Femur (tissue), 1 donor: ENCODE measurements around the gene PKD1L1.
"Not testable (repeated sequence)": the region's sequence is repeated elsewhere in the genome, so short reads cannot be mapped to it uniquely, and the experiment has no call there.

Experiments used
- DNase-seq: peaks from one replicate; pipeline ENCODE4 v3.0.0-alpha.2; 2017

PKD1L1 gene

DNA sequence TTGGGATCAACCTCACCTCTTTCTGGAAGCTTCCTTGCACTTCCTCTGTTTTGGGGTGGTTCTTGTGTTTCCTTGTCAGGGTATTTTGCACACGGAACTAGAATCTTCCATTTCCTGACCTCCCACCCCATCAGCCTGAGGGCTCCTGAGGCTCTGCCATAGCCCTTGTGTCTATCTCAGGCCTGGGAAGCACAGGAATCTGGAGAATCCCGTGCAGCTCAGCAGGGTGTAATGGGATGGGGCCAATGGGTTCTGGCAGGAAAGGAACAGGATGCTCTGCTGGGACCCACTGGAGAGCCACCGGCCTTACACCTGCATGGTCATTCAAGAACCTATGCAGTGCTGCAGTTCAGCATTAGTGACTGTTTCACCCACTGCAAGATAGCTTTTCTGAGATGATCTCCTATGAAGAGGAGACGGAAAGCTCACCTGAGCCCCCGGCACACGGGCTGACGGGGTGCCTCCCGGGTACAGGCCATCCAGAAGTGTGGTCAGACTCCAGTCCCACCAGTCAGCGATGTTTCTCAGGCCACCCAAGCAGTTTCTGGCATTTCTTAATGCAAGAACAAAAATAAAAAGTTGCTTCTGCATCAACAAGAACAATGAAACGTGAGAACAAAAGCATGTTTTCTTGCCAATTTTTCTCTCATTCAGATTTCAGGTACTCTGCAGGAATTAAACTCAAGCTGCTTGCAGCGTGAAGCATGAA lies 133.2 kb downstream of the PKD1L1 start:
- DNase-seq: no peak

- no peak for DNase-seq
These were observed 134.5 kb downstream of the PKD1L1 start for GRCh38 chr7:47813620-47814260.

DNA sequence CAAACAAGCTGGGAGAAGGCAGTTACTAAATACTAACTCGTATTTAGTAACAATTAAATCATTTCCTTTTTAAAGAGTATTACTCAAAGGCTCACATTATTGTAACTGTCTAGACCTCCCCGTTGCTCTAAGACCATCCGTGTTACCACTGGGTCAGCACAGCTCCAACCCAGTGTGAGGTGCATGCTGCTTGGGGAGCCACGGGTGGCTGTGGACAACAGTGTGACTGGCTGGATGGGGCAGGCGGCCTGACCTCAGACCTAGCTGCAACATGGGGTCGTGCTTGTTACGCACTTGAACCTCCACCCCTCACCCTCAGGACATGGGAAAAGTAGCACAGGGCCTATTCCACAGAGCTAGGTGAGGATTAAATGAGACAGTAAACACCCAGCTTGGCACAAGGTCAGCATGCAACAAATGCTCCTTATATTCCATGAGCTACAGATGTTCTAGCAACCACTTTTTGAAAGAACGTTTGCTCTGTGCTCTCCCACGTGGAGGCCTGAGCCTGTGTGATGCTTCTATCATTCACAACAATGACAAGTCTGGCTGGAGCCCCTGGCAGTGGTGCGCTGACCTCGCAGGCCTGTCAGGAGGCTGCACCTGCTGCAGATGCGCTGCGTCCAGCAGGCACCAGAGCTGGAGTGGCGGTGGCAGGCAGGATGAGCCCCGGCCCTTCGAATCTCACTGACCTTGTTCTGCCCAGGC lies 135.7 kb downstream of the PKD1L1 start:
- DNase-seq: no peak

- DNase-seq: no peak
These were observed 136.5 kb downstream of the PKD1L1 start for GRCh38 chr7:47811632-47812380.

- no peak for DNase-seq
These were observed 138.9 kb downstream of the PKD1L1 start for GRCh38 chr7:47809387-47809786.

- DNase-seq: no peak
These were observed 139.9 kb downstream of the PKD1L1 start for GRCh38 chr7:47808321-47808720.

DNA sequence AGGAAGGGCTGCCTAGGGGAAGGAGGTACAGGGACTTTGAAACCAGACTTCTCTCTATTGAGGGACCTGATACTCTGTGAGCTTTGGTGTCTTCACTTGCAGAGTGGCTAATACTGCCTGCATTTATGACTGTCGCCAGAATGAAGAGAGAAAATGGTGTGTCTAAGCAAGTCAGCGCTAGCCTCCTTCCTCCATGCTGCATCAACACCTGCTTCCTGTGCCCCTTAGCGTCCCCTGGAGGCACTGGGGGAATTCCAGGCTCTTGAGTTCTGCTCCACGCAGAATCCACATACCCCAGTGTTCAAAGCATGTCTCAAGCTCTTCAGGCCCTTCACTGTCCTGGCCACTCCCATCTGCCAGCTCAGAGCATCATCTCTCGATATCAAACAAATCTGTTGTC lies 140.5 kb downstream of the PKD1L1 start:
- no peak for DNase-seq

GRCh38 chr7:47807126-47807525 lies 141.1 kb downstream of the PKD1L1 start:
- DNase-seq: no peak

DNA sequence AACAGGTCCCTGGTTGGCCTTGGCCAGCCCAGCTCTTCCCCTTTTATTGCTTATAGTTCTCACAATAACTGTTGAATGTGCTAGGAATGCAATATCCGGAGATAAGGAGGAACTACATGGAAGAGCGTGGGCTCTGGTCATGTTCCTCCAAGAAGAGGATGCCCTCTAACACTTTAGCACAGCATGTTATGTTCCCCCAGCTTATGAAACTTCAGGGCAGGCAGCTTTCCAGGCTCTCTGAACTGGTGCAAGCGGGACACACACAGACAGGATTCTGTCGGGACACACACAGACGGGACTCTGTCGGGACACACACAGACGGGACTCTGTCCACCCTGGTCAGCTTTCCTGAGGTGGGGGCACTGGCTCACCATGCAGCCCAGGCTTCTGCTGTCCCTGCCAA lies 141.6 kb downstream of the PKD1L1 start:
- DNase-seq: no peak

DNA sequence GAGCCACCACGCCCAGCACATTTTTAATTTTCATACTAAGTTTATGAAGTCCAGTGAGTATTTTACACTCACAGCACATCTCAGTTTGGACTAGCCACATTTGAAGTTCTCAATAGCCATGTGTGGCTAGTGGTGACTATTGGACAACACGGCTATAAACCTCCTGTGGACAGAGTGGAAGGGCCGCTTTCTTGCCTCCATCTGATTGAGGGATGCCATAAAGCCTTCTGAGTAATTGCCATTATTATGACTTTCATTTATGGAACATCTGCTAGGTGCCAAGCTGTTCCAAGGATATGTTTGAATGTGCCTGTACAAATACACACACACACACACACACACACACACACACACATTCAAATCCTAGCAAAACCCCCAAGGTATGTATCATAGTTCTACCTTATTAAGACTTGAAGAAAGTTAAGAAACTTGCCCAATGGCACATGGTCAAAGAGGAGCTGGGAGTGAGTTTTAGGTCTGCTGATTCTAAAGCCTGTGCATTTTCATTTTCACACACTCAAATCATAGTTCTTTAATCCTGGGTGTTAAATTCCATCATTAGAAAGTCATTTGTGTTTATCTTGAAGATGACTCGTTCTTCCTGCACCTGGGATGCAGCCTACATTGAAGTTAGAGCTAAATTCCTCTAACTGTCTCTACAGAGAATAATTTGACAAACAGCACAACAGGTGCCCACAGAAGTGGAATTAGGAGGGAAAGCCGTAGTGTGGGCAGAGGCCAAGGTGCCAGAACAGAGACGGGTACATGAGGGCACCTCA lies 143.3 kb downstream of the PKD1L1 start:
- no peak for DNase-seq

DNA sequence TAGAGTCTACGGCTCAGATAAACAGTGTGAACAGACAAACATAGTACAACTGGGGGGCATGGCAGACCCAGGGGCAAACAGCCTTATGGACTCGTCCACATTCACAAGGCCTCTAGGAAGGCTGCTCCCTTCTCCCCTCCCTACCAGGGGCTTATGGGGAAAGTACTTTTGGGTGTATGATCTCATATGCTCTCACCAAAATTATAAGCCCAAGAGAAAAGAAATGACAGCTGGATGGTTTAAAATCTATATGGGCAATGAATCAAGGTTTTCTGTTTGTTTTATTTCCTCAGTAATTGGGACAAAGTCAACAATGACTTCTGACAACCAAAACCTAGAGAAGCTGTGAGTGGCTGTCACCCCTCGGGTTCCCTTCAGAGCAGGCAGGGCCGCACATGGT lies 144.4 kb downstream of the PKD1L1 start:
- DNase-seq: no peak

DNA sequence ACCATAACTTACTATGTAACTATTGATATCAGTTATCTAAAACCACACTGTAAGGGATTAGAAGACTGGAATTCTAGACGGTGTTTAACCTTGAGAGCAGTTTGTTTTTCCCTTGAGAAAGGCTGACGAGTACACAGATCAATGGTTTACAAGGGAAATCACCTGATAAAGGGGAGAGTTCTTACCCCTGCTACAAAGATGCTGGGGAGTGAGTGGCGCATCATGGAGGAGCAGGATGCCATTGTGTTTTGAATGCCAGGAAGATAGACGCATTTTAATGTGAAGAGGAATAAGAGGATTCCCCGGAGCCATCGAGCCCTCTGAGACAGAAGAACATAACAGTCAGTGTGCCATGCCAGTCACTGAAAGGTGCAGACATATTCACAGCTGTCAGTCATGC lies 145.2 kb downstream of the PKD1L1 start:
- no peak for DNase-seq

- no peak for DNase-seq
These were observed 146.8 kb downstream of the PKD1L1 start for GRCh38 chr7:47801423-47801822.

DNA sequence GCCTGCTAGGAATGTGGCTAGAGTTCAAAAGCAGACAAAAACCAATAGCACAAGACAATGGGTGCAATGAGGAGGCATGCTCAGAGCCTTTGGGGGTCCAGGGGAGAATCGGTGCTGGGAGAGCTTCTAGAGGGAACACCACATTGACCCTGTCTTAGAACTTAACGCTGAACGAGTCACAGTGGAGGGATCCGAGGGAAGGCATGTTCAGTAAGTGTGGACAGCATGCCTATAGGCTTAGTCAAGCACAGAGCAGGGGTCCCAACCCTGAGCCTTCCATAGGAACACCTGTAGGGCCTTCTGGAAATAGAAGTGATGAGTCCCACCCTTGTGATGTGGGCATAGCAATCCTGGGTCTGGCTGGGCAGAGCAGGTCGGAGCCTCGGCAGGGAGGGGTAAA lies 148.7 kb downstream of the PKD1L1 start:
- no peak for DNase-seq

DNA sequence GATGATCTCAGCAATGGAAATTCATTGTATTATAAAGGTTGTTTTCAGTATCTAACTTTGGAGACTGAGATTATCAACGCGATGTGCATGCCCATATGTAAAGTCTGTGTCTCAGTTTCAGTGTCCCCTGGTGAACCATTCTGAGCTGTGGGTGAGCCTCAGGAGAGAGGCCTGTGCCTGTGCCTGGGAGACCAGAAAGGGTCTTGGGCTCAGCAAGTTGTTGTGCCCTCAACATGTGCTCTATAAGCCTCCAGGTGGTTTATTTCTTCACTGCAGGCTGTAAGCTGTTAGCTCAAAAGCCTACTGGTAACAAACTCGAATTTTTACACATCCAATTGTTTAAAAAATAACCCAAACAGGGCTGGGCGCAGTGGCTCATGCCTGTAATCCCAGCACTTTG lies 151.9 kb downstream of the PKD1L1 start:
- no peak for DNase-seq

- no peak for DNase-seq
These were observed 152.6 kb downstream of the PKD1L1 start for GRCh38 chr7:47795631-47796030.

- not testable (repeated sequence) for DNase-seq
These were observed 153.1 kb downstream of the PKD1L1 start for GRCh38 chr7:47795126-47795525.

DNA sequence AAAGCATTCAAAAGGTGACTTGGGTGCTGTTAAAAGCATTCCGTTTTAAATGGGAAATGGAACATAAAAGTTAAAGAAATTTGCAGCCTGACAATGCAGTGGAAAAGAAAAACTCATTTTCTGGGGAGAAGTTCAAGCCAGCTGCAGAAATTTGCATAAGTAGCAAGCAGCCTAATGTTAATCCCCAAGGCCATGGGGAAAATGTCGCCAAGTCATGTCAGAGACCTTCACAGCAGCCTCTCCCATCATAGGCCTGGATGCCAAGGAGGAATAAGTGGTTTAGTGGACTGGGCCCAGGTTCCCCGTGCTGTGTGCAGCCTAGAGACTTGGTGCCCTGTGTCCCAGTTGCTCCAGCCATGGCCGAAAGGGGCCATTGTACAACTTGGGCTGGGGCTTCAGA lies 154.2 kb downstream of the PKD1L1 start:
- no peak for DNase-seq

DNA sequence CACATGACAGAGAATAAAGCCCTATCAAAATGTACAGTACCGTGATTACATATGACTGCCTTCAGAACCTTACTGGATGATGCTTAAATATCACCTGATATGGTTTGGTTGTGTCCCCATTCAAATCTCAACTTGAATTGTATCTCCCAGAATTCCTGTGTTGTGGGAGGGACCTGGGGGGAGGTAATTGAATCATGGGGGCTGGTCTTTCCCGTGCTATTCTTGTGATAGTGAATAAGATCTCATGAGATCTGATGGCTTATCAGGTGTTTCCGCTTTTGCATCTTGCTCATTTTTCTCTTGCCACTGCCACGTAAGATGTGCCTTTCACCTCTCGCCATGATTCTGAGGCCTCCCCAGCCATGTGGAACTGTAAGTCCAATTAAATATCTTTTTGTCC lies 155.1 kb downstream of the PKD1L1 start:
- not testable (repeated sequence) for DNase-seq

- no peak for DNase-seq
These were observed 155.6 kb downstream of the PKD1L1 start for GRCh38 chr7:47792521-47793121.

DNA sequence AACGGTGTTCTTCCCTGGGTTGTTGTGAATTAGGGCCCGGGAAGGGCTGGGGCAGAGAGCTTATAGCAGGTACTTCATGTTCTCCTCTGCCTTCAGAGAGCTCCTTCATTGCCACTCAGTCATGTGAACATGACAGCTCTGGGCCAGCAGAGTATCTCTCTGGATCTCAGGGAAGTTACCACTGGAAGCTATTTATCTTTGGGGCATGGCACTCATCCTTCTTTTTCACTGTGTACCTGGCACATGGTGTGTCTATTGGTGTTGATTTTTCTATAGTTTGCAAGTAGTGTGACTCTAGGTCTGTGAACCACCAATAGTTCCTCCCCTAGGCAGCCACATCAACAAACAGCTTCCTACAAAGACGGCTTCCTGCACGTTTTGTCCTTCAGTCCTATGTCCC lies 156.6 kb downstream of the PKD1L1 start:
- DNase-seq: no peak

DNA sequence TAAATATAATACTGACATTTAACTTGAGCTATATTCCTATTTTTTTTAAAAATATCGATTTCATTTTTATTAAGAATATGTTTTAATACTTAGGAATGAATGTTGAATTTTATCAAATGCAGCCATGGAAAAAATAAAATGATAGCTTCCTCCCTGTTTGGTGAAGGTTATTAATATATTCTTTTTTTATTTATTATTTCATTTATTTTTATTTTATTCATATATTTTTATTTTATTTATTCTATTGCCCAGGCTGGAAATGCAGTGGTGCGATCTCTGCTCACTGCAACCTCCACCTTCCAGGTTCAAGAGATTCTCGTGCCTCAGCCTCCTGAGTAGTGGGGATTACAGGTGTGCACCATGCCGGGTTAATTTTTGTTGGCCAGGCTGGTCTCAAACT lies 160.2 kb downstream of the PKD1L1 start:
- DNase-seq: no peak
